ENCODE measurements around the gene CD274. TPM values are rescaled to one million over a fixed set of nuclear protein-coding genes. Genes with fewer than 3 reads are reported as not detected.

CD274 gene
- total and polyA plus RNA-seq, 4 experiments from 2014 or later, result 7.9 to 23.0 (median 13.5) TPM

DNA sequence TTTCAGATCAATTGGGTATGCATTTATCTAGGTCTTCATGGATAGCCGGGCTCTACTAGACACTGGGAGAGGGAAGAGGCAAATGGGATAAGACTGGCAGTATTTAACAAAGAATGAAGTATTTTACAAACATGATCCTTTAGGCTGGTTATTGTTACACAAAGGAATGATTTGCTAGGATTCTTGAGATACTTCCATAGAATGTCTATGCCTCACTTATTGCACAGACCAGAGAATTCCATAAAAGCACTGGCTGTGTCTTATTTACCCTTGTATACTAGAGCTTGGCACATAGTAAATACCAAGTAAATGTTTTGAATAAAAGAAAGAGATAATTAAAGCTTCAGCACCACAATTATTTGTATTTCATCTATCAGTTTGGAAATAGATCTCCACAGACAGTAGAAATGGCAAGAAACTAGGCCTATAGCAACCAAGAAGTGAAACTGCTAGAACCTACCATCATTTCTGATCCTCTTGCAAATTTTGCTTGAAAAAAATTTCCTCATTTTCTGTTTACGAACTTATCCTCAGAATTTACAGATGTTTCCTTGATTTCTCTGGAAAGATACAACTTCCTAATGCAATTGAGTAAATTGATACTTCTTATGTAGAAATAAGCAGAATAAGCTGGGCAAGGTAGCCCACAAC, 63.7 kb downstream of the CD274 start:
- Histone ChIP-seq H3K27ac (ENCODE audit: low read depth, low read length) (no peak overlapping the region), H3K4me1 (ENCODE audit: insufficient read depth, low read length) (peaks cover 42% of the 10 kb centered on the region), H3K4me3 (ENCODE audit: low read length in 2 of 2) (no peak overlapping the region), H3K9me3 (ENCODE audit: control insufficient read depth in 1 of 2, low read length in 2 of 2) (no peaks in the 10 kb centered on the region), H3K36me3 (ENCODE audit: insufficient read depth, low read length) (no peaks in the 10 kb centered on the region), H3K27me3 (ENCODE audit: insufficient read depth, low read length) (no peaks in the 10 kb centered on the region)
- no peaks in the 10 kb centered on the region for H3K36me3 Mint-ChIP-seq
- DNase-seq, result no peak
- peak overlapping the region in 1 of 8 donors; percentile 8 for H3K4me3 Mint-ChIP-seq
- no peak overlapping the region for H3K27ac Mint-ChIP-seq
- H3K4me1 Mint-ChIP-seq, result peaks cover 41 to 65% (median 50%) of the 10 kb centered on the region in 4 donors
- POLR2A ChIA-PET (ENCODE audit: partially characterized antibody), result no interaction called here
- peaks cover 0 to 3% (median 0%) of the 10 kb centered on the region in 8 donors for H3K9me3 Mint-ChIP-seq
- intact Hi-C loops (cut with micrococcal nuclease), result loop anchor here (5.0 kb wide), 2 partner anchors 42 to 43 kb away; no protein-coding TSS in a partner anchor
- CTCF ChIA-PET (ENCODE audit: partially characterized antibody), result interaction anchor here (1.6 kb wide), 1 partner anchor 64 kb away, joined by 4 read pairs; the partner anchor contains the start of gene CD274
- no peaks in the 10 kb centered on the region for H3K27me3 Mint-ChIP-seq

DNA sequence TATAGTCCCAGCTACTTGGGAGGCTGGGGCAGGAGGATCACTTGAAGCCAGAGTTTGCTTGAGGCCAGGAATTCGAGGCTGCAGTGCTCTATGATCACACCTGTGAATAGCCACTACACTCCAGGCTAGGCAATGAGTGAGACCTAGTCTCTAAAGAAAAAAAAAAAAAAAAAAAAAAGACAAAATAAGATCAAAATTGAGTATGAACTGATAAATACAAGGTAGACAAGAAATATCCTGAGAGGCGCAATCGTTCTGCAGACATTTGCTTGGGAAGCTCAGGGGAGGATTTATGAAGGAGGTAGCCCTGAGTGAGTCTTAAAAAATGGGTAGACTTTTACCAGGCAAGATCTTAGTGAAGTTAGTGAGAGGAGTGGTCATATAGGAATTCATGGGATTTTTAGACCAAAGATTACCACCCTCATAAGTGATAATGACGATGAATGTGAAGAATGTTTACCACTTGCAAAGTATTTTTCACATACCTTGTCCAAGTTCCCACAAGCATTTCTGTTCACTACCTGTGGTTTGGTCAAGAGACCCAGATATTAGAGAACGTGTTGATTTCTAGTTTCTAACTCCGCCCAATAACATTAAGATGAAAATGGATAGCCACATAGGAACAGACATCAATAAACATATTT, 64.4 kb downstream of the CD274 start:
- Histone ChIP-seq H3K27me3 (ENCODE audit: insufficient read depth, low read length) (no peaks in the 10 kb centered on the region), H3K4me3 (ENCODE audit: low read length in 2 of 2) (no peak overlapping the region), H3K36me3 (ENCODE audit: insufficient read depth, low read length) (no peaks in the 10 kb centered on the region), H3K4me1 (ENCODE audit: insufficient read depth, low read length) (peaks cover 38% of the 10 kb centered on the region), H3K27ac (ENCODE audit: low read depth, low read length) (no peak overlapping the region), H3K9me3 (ENCODE audit: control insufficient read depth in 1 of 2, low read length in 2 of 2) (no peaks in the 10 kb centered on the region)
- Mint-ChIP-seq H3K4me3 (no peak overlapping the region), H3K36me3 (no peaks in the 10 kb centered on the region), H3K27ac (no peak overlapping the region), H3K4me1 (peaks cover 38 to 62% (median 49%) of the 10 kb centered on the region in 4 donors), H3K27me3 (no peaks in the 10 kb centered on the region), H3K9me3 (peaks cover 0 to 2% (median 0%) of the 10 kb centered on the region in 8 donors)
- intact Hi-C loops (cut with micrococcal nuclease), result loop anchor here (5.0 kb wide), 2 partner anchors 42 to 43 kb away; no protein-coding TSS in a partner anchor
- ChIA-PET CTCF (ENCODE audit: partially characterized antibody) (no interaction called here), POLR2A (ENCODE audit: partially characterized antibody) (interaction anchor here (1.0 kb wide), 1 partner anchor 16 kb away, joined by 3 read pairs; no protein-coding TSS in a partner anchor)
- DNase-seq, result no peak

DNA sequence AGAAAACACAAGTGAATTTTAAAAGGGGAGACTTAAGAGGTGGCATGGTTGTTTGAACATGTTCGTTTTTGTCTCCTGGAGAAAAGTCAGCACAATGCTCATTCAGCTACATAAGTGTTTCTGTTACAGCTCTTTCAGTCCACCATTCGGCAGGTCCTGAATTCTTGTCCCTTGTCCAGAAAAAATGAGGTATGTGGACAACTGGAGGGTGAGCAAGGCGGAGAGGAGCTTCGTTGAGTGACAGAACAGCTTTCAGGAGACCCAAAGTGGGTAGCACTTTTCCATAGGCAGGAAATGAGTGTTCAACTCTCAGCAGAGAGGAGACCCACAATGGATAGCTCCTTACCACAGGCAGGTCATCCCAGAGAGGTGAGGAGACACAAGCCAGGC, 64.9 kb downstream of the CD274 start:
- POLR2A ChIA-PET (ENCODE audit: partially characterized antibody), result interaction anchor here (0.6 to 1.0 kb wide), 2 partner anchors 15 to 16 kb away, joined by 3 read pairs; no protein-coding TSS in a partner anchor

DNA sequence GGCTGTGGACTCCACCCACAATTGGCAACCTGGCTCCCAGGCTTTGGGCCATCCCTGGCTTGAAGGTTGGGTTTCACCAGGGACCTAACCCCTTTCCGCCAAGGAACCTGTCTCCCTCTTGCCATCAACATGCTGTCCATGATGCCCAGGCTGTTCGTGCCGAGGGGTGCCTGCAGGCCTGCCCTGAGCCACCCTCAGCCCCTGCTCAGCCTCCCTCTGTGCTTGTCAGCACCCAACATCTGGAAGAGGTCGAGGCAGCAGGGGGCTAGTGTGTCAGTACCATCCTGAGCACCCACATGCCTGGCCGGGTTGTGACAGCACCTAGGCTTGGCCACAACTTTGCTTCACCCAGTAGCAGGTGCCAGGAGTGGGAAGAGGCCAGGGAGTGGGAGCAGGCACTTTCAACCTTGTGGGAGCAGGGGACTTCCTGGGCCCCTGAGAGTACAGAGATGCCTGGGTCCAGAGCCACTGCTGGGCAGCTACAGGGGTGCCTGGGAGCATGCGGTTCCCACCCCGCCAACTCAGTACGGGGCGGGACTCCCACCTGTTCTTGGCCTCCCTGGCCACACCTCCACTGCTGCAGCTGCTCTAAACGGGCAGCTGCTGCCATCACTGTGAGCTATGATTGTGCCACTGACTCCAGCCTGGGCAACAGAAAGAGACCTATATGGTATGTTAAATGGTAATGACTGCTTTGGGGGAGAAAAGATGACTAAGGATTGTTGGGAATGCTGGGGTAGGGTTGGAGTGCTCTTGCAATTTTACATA, 66.3 kb downstream of the CD274 start:
- no peak for DNase-seq
- peaks cover 22 to 43% (median 31%) of the 10 kb centered on the region in 4 donors for H3K4me1 Mint-ChIP-seq
- CTCF ChIA-PET (ENCODE audit: partially characterized antibody), result no interaction called here
- no peaks in the 10 kb centered on the region for H3K36me3 ChIP-seq (ENCODE audit: insufficient read depth, low read length)
- no peaks in the 10 kb centered on the region for H3K36me3 Mint-ChIP-seq
- no peak overlapping the region for H3K4me3 Mint-ChIP-seq
- H3K9me3 Mint-ChIP-seq, result peaks cover 0 to 2% (median 0%) of the 10 kb centered on the region in 8 donors
- intact Hi-C loops (cut with micrococcal nuclease), result no loop called here
- H3K4me3 ChIP-seq (ENCODE audit: low read length in 2 of 2), result no peak overlapping the region
- H3K4me1 ChIP-seq (ENCODE audit: insufficient read depth, low read length), result peaks cover 19% of the 10 kb centered on the region
- H3K27ac ChIP-seq (ENCODE audit: low read depth, low read length), result no peak overlapping the region
- no peak overlapping the region for H3K27ac Mint-ChIP-seq
- POLR2A ChIA-PET (ENCODE audit: partially characterized antibody), result no interaction called here
- H3K9me3 ChIP-seq (ENCODE audit: control insufficient read depth in 1 of 2, low read length in 2 of 2), result no peaks in the 10 kb centered on the region
- H3K27me3 Mint-ChIP-seq, result no peaks in the 10 kb centered on the region
- no peaks in the 10 kb centered on the region for H3K27me3 ChIP-seq (ENCODE audit: insufficient read depth, low read length)

More for the DNA sequence above, 64.9 kb downstream of the CD274 start:
- Histone ChIP-seq H3K36me3 (ENCODE audit: insufficient read depth, low read length) (no peaks in the 10 kb centered on the region), H3K4me1 (ENCODE audit: insufficient read depth, low read length) (peaks cover 33% of the 10 kb centered on the region), H3K27ac (ENCODE audit: low read depth, low read length) (no peak overlapping the region), H3K4me3 (ENCODE audit: low read length in 2 of 2) (no peak overlapping the region), H3K9me3 (ENCODE audit: control insufficient read depth in 1 of 2, low read length in 2 of 2) (no peaks in the 10 kb centered on the region), H3K27me3 (ENCODE audit: insufficient read depth, low read length) (no peaks in the 10 kb centered on the region)
- Mint-ChIP-seq H3K4me1 (peaks cover 33 to 57% (median 44%) of the 10 kb centered on the region in 4 donors), H3K36me3 (no peaks in the 10 kb centered on the region), H3K27me3 (no peaks in the 10 kb centered on the region), H3K4me3 (no peak overlapping the region), H3K27ac (no peak overlapping the region), H3K9me3 (peaks cover 0 to 2% (median 0%) of the 10 kb centered on the region in 8 donors)
- CTCF ChIA-PET (ENCODE audit: partially characterized antibody), result no interaction called here
- no peak for DNase-seq
- intact Hi-C loops (cut with micrococcal nuclease), result no loop called here

DNA sequence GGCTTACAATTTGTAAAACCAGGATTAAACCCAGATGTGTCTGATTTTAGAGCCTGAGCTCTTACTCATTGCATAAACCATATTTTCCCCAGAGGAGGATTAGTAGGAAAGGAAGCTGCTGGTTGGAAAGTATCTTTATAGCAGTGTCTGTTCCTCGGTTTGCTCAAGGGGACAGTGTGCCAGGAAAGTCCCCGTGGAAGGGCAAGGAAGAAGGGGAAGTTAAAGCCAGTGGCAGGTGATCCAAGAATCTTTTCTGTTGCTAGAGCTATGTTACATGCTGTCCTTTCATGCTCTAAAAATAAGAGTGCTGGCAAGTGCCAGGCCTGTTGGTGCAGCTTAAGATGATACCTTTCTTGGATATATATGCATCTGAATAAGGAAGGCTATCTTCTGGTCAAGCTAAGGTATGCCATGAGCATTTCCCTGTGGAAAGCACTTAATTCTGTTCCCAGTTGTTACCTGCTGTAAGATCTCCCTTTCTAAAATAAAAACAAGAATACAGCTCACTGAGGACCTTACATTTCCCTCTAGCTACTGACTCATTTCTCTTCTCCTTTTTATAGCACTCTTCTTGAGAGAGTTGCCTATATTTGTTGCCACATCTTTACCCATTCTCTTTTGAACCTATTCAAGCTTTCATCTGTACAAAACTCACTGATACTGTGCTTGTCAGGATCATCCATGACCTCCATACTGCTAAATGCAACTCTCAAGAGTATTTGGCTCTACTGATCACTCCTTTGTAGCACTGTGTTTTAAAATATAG, 68.0 kb downstream of the CD274 start:
- ChIA-PET CTCF (ENCODE audit: partially characterized antibody) (interaction anchor here (0.6 to 1.6 kb wide), 5 partner anchors 13 to 81 kb away, joined by 3 to 5 read pairs (median 3); partner anchors contain the start of gene CD274), POLR2A (ENCODE audit: partially characterized antibody) (interaction anchor here (0.5 to 1.4 kb wide), 4 partner anchors 13 to 201 kb away, joined by 3 to 7 read pairs (median 4); no protein-coding TSS in a partner anchor)
- Histone ChIP-seq H3K27ac (ENCODE audit: low read depth, low read length) (no peak overlapping the region), H3K27me3 (ENCODE audit: insufficient read depth, low read length) (no peaks in the 10 kb centered on the region), H3K4me3 (ENCODE audit: low read length in 2 of 2) (no peak overlapping the region), H3K36me3 (ENCODE audit: insufficient read depth, low read length) (no peaks in the 10 kb centered on the region), H3K4me1 (ENCODE audit: insufficient read depth, low read length) (peaks cover 9% of the 10 kb centered on the region), H3K9me3 (ENCODE audit: control insufficient read depth in 1 of 2, low read length in 2 of 2) (no peaks in the 10 kb centered on the region)
- Mint-ChIP-seq H3K4me3 (no peak overlapping the region), H3K4me1 (peaks cover 12 to 26% (median 17%) of the 10 kb centered on the region in 4 donors), H3K9me3 (peaks cover 0 to 2% (median 0%) of the 10 kb centered on the region in 8 donors), H3K27me3 (no peaks in the 10 kb centered on the region), H3K27ac (peak overlapping the region in 3 of 7 donors; percentile 54 to 87 (median 70)), H3K36me3 (peaks cover 0 to 3% of the 10 kb centered on the region in 2 donors)
- intact Hi-C loops (cut with micrococcal nuclease), result no loop called here
- no peak for DNase-seq

DNA sequence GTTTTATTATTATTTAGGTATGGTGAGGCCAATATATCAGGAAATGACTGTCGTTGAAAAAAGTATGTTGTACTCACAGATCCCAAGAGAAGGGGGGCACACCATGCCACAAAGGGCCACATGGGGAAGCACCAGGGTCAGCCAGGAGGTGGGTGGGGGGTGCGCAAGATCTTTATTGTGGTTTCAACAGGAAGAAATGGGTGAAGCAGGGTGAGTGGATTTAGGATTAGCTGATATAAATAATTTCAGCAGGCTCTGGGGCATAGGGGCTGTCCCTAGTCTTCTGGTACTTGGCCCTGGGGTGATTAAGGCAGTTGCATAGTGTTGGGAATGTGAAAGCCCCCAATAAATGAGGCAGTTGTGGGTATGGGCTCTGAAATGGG, 68.6 kb downstream of the CD274 start:
- CTCF ChIA-PET (ENCODE audit: partially characterized antibody), result interaction anchor here (0.9 to 1.6 kb wide), 4 partner anchors 13 to 69 kb away, joined by 3 to 5 read pairs (median 4); partner anchors contain the start of gene CD274
- Mint-ChIP-seq H3K27me3 (no peaks in the 10 kb centered on the region), H3K9me3 (peaks cover 0 to 2% (median 0%) of the 10 kb centered on the region in 8 donors), H3K27ac (peak overlapping the region in 1 of 7 donors; percentile 87), H3K4me1 (peaks cover 12 to 20% (median 17%) of the 10 kb centered on the region in 4 donors), H3K4me3 (peak overlapping the region in 2 of 8 donors; percentile 19 to 31), H3K36me3 (peaks cover 0 to 3% of the 10 kb centered on the region in 2 donors)
- intact Hi-C loops (cut with micrococcal nuclease), result no loop called here
- DNase-seq, result no peak
- H3K27me3 ChIP-seq (ENCODE audit: insufficient read depth, low read length), result no peaks in the 10 kb centered on the region
- H3K27ac ChIP-seq (ENCODE audit: low read depth, low read length), result no peak overlapping the region
- H3K4me1 ChIP-seq (ENCODE audit: insufficient read depth, low read length), result peaks cover 9% of the 10 kb centered on the region
- no peak overlapping the region for H3K4me3 ChIP-seq (ENCODE audit: low read length in 2 of 2)
- no peaks in the 10 kb centered on the region for H3K9me3 ChIP-seq (ENCODE audit: control insufficient read depth in 1 of 2, low read length in 2 of 2)
- no peaks in the 10 kb centered on the region for H3K36me3 ChIP-seq (ENCODE audit: insufficient read depth, low read length)
- POLR2A ChIA-PET (ENCODE audit: partially characterized antibody), result interaction anchor here (0.7 to 1.4 kb wide), 3 partner anchors 12 to 68 kb away, joined by 3 to 7 read pairs (median 4); no protein-coding TSS in a partner anchor
